GM13976 (cell line): Measurements from ENCODE around the gene FAF1.

Experiments used
- DNase-seq: peaks from one replicate; pipeline ENCODE4 v3.0.0; 2012; ENCODE audit warnings: low spot score
- CTCF ChIP-seq: IDR thresholded peaks from 2 replicates; pipeline ENCODE4 v1.5.1; 2012; ENCODE audit warnings: borderline replicate concordance, mild to moderate bottlenecking; ENCODE audit not compliant: insufficient read depth; ENCODE audit errors: extremely low read depth, missing control alignments, control extremely low read depth
- in situ Hi-C: fragments of 300-500 bp; cut with MboI; formaldehyde crosslinking; loops from one replicate; pipeline ENCODE4 v1.12.0; 2022; ENCODE audit warnings: low sequenced_read_pairs, mixed read lengths, inconsistent platforms; ENCODE audit not compliant: unreplicated experiment

Gene FAF1

GRCh38 chr1:50562106-50562505 lies 398.0 kb downstream of the FAF1 start:
- in situ Hi-C loops: no loop called here
- no peak for DNase-seq
- TF ChIP-seq CTCF: no peak

GRCh38 chr1:50559421-50559820 lies 400.6 kb downstream of the FAF1 start:
- in situ Hi-C loops: no loop called here
- TF ChIP-seq CTCF: no peak

GRCh38 chr1:50553921-50554320 lies 406.1 kb downstream of the FAF1 start:
- in situ Hi-C loops: no loop called here
- no peak for TF ChIP-seq CTCF
- no peak for DNase-seq

More at GRCh38 chr1:50559421-50559820, 400.6 kb downstream of the FAF1 start:
- DNase-seq: no peak

- in situ Hi-C loops: no loop called here
These were observed 411.8 kb downstream of the FAF1 start for GRCh38 chr1:50548243-50548642.

GRCh38 chr1:50542362-50542761 lies 417.7 kb downstream of the FAF1 start:
- in situ Hi-C loops: no loop called here
- no peak for TF ChIP-seq CTCF

More at GRCh38 chr1:50548243-50548642, 411.8 kb downstream of the FAF1 start:
- DNase-seq: no peak
- TF ChIP-seq CTCF: no peak

GRCh38 chr1:50538476-50538875 lies 421.6 kb downstream of the FAF1 start:
- in situ Hi-C loops: no loop called here
- no peak for DNase-seq
- TF ChIP-seq CTCF: no peak

More at GRCh38 chr1:50542362-50542761, 417.7 kb downstream of the FAF1 start:
- no peak for DNase-seq

GRCh38 chr1:50531601-50532000 lies 428.5 kb downstream of the FAF1 start:
- in situ Hi-C loops: no loop called here
- DNase-seq: no peak

More at GRCh38 chr1:50531601-50532000, 428.5 kb downstream of the FAF1 start:
- TF ChIP-seq CTCF: no peak
